ENCODE data around the gene STARD7.
"Not testable (repeated sequence)": the region's sequence is repeated elsewhere in the genome, so short reads cannot be mapped to it uniquely, and the experiment has no call there.

DNA sequence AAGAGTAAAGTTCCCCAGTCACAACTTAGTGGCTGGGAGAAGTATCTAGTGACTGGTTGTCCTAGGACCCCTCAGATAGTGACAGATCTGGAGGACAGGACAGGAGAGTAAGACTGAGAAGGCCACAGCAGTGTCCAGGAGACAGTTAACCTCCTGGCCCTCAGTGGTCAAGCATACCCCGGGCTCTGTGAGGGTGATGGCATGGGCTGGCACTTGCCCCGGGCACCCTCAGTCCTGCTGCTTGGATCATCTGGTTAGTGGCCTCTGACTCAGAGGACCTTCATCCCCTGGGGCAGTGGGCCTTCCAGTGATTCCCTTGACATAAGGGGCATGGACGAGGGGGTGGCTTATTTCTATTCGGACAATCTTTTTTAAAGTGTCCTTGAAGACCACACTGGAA, 11.3 kb upstream of the STARD7 start:
- TF ChIP-seq CTCF, POLR2A (IDR thresholded peaks at IDR 0.05): not testable (repeated sequence)

Data from Peyer's patch (tissue), 4 donors.